ENCODE measurements around the gene TMEM218. TPM values are rescaled to one million over a fixed set of nuclear protein-coding genes. Genes with fewer than 3 reads are reported as not detected.

Gene TMEM218
- total RNA-seq, 1 experiment from 2014 or later = 14.3 TPM

GRCh38 chr11:125148011-125148410, 36.6 kb upstream of the TMEM218 start:
- peaks cover 61% of the 10 kb centered on the region for H3K27me3 Mint-ChIP-seq (ENCODE audit: low read depth)
- peaks cover 39 to 43% of the 10 kb centered on the region in 2 experiments for H3K4me1 Mint-ChIP-seq
- no peak overlapping the region for H2AFZ ChIP-seq (ENCODE audit: low read length)
- H3K56ac ChIP-seq (ENCODE audit: insufficient read length, low read depth, low read length) = no peak overlapping the region
- H4K5ac ChIP-seq (ENCODE audit: insufficient read length, low read depth, low read length) = no peak overlapping the region
- no peak overlapping the region for H3K4me2 ChIP-seq (ENCODE audit: insufficient read depth, insufficient read length, low read length)
- no peak overlapping the region for H4K91ac ChIP-seq (ENCODE audit: insufficient read length, low read depth, low read length)
- no peak overlapping the region for H4K8ac ChIP-seq (replicated peaks; ENCODE audit: insufficient read length, low read depth, low read length)
- H3K18ac ChIP-seq (ENCODE audit: insufficient read length, low read depth, low read length) = no peak overlapping the region
- no peak overlapping the region for H3K27ac Mint-ChIP-seq
- no peak overlapping the region for H3K9ac ChIP-seq (ENCODE audit: extremely low read depth, insufficient read length, low read length)
- no peak for TF ChIP-seq CTCF (conservative IDR thresholded peaks at IDR 0.05)
- H3K14ac ChIP-seq (ENCODE audit: insufficient read depth, low read length) = no peak overlapping the region
- H3K79me1 ChIP-seq (ENCODE audit: insufficient read depth, low read depth, low read length, poor library complexity, severe bottlenecking) = no peaks in the 10 kb centered on the region
- H3T11ph ChIP-seq (ENCODE audit: low read length) = no peak overlapping the region
- H3K23me2 ChIP-seq (ENCODE audit: insufficient read length, low read depth, low read length, poor library complexity, severe bottlenecking) = no peaks in the 10 kb centered on the region
- H2BK15ac ChIP-seq (ENCODE audit: low read depth, low read length) = no peak overlapping the region
- no peak overlapping the region for H3K27ac ChIP-seq (ENCODE audit: insufficient read length, low read depth, low read length)
- H3K23ac ChIP-seq (ENCODE audit: insufficient read length, low read depth, low read length) = no peak overlapping the region
- no peak overlapping the region for H3K4ac ChIP-seq (ENCODE audit: low read depth, low read length)
- DNase-seq = no peak
- no peaks in the 10 kb centered on the region; the same call in 1 of the 2 replicates for H3K4me1 ChIP-seq (ENCODE audit: insufficient read depth, low read length)
- H3K36me3 Mint-ChIP-seq (ENCODE audit: insufficient read depth in 1 of 3, low read depth in 3 of 3) = no peaks in the 10 kb centered on the region
- no peak overlapping the region for H2BK120ac ChIP-seq (ENCODE audit: low read depth, low read length, poor library complexity, severe bottlenecking)
- H4K20me1 ChIP-seq (ENCODE audit: control insufficient read depth, insufficient read depth, insufficient read length) = peaks cover 3% of the 10 kb centered on the region
- H2BK5ac ChIP-seq (ENCODE audit: insufficient read length, low read length) = no peak overlapping the region
- no peak overlapping the region for H2BK12ac ChIP-seq (ENCODE audit: insufficient read length, low read depth, low read length)
- peaks cover 15% of the 10 kb centered on the region; the same call in 1 of the 2 replicates for H3K27me3 ChIP-seq (ENCODE audit: insufficient read depth, low read length)
- H3K9me3 Mint-ChIP-seq = no peaks in the 10 kb centered on the region
- H2BK20ac ChIP-seq (ENCODE audit: low read depth, low read length, poor library complexity, severe bottlenecking) = no peak overlapping the region
- no peak overlapping the region for H3K4me3 Mint-ChIP-seq
- H2AK5ac ChIP-seq (ENCODE audit: insufficient read length, low read length) = no peak overlapping the region
- H3K79me2 ChIP-seq (ENCODE audit: insufficient read depth, low read length) = no peaks in the 10 kb centered on the region
- H3K9me3 ChIP-seq (ENCODE audit: control insufficient read depth, low read depth, low read length) = no peaks in the 10 kb centered on the region

All from H9 (cell line).